ENCODE measurements around the gene CSF3R.
A peak's percentile ranks its signal among the peaks of the same experiment; 100 is the strongest.

Gene CSF3R

DNA sequence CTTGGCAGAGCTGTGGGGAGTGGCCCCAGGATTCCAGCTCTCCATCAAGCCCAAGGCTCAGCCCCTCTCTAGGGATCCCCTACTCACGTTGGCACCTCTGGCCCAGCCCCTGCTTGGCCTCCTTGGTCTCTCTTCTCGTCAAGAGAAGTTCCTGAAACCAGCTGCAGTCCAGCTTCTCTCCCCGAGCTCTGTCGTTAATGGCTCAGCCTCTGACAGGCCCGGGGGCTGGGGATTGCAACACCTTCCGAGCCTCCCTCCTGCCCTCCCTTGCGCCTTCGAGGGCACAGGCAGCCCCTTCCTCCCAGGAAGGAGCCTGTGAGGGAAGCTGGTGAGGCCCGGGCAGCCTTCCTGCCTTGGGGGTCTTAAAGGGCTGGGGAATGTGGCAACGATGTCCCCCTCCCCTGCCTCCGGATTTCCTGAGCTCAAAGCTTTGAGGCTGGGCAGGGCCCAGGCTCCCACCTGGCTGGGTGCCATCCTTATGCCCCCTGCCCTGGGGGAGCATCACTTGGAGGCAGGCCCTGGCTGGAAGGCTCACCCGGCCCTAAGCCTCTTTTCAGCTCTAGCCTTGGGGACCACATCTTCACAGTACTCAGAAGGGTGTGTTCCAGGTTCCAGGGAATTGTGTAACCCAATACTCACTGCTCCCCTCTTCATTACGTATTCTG lies at the start of gene CSF3R:
CSF3R (minus strand) TSS at position 190 of the 665 bp plus-strand sequence. CDS start 3,417 bp downstream, outside the sequence.
- no peak for DNase-seq (ENCODE audit: low spot score)

DNA sequence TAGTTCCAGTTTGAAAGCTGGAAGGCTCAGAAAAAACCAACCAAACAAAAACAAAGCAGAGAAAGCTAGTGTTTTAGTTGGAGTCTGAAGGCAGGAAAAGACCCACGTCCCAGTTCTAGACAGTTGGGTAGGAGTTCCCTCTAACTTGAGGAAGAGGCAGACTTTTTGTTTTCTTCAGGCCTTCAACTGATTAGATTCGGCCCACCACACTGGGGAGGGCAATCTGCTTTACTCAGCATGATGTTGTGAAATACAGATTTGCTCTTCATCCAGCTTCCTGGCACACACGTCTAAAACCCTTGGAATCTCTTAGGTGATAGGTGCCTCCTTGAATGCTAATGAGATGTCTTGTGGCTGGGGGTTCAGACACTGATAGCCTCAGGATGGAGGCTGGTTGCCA lies 49.1 kb upstream of the CSF3R start:
- no peak for DNase-seq (ENCODE audit: low spot score)

DNA sequence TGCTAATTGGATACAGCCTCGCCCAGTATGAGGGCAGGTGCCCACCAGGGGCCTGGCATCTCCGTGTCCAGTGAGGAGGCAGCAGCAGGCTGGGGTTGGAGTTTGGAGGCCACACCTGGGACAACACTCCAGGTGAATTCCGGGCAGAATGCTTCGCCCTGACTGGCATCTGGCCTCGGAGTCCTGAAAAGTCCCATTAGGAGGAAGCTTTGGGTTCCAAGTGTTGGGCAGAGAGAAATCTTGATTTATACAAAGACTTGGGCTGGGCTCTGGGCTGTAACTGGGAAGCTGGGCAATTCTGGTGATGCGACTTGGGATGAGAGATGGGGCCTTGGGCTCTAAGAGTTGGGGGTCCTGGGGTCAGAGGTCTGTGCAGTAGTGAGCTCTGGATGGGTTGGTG lies 48.1 kb upstream of the CSF3R start:
- no peak for DNase-seq (ENCODE audit: low spot score)

DNA sequence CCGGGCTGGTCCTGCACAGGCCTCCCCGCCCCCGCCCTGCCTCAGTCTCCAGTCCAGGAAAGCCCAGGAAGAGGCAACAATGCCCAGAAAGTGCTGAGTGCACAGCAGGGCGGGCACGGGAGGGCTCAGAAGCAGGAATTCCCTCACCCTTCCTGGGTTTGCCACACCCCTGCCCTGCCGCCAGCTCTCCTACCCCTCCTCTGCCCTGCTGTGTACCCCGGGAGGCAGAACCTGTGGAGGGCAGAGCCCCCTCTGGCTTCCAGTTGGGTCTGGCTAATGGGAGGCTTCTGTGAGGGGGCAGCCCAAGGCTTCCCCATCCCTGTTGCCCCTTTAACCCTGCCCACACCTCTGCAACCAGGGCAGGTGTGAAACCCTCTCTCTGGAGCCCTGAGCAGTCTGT lies 47.5 kb upstream of the CSF3R start:
- DNase-seq (ENCODE audit: low spot score), result no peak

DNA sequence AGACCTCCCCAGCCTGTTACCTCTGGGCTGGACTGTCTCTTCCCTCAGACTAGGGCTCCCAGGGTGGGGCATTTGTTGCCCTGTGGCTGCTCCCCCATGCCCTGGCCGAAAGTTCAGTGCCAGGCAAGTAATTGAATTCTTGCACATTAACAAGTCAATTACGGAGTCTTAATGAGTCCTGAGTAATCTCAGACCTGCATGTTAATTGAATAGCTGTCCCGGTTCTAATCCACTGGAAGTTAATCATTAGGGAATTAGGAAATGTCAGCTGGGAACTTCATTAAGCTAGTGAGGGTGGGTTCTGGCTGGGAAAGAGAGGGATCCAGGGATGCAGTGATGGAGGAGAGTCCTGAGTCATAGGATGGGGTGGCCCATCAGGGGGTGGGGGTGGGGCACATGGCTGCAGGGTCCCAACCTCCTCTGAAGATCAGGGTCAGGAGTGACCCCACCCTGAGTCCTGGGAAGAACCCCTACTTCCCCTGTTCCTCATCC lies 47.1 kb upstream of the CSF3R start:
- no peak for DNase-seq (ENCODE audit: low spot score)

DNA sequence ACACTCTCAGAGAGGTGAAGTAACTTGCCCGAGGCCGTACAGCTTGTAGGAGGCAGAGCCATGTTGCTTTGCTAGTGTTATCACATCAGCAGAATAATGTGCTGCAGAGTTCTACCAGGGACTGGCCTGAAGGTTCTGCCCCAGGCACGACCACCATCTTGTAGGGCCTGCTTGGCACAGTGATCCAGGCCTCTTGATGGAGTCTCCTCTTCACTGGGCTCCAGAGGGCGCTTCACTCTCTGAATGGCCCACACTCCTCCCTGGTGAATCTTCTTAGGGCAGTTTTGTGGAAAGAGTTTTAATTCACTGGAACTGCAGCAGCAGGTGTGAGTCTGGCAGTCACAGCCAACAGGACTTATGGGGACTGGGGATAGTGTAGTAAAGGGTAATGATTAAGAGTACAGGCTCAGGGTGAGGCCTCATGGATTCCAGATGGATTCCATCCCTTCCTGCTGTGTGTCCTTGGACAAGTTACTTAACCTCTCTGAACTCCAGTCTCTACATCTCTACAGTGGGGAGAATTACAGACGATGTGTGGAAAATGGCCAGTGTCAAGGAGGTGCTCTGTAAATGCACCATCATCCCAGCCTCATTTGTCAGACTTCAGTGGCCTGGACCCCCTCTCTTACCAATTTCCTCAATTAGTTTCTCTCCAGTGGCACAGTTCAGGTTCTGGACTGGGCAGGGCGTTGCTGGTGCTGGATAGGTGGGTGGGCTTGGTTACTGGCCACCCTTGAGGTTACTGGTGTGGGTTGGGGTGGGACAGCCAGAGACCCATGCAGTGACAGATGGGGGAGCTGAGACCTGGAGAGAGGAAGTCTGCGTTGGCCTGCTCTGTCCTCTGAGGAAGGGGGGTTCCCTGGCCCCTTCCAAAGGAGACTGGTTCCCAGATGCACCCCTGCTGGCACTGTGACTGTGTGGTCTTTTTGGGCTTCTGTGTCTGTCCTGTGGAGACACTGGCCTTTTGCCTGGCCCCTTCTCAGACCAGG lies 45.9 kb upstream of the CSF3R start:
- DNase-seq (ENCODE audit: low spot score), result no peak

DNA sequence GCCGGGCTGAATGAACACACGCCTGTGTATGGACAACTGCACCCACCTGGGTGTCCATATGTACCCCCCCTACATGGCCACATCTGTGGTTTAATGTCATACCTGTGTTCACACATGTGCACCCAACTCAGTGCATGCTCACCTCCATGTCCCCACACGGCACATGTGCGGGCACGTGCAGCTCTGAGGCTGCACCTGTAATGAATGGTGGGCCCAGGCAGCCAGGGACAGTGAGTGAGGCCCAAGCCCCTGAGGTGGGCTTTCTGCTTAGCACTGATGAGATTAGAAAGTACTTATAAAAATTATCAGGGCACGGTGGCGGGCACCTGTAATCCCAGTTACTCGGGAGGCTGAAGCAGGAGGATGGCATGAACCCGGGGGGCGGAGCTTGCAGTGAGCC lies 42.5 kb upstream of the CSF3R start:
- no peak for DNase-seq (ENCODE audit: low spot score)

DNA sequence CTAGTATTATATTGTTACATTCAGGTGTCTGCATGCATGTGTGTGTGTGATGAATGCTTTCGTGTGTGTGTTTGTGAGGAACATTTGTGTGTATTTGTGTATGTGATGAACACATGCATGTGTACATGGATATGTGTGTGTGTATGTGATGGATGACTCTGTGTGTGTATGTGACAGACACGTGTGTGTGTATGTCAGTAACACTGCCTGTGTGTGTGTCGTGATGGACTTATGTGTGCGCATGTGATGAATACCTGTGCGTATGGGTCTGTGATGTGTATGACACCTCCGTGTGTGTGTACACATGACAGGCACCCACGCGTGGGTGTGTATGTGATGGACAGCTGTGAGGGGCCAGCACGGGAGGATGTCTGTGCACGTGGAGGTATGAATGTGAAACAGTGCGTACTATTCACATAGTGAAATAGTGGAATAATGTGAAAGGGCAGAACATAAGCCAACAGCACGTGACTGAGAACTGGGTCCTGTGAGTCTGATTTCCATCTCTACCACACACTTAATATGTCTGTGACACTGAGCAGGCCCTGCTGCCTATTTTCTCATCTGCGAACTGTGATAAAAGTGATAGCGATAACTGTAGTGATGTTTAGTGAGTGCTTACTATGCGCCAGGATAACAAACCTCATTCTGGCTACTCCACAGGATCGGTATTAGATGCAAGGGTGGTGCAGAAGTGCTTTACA lies 41.8 kb upstream of the CSF3R start:
- DNase-seq (ENCODE audit: low spot score), result no peak

DNA sequence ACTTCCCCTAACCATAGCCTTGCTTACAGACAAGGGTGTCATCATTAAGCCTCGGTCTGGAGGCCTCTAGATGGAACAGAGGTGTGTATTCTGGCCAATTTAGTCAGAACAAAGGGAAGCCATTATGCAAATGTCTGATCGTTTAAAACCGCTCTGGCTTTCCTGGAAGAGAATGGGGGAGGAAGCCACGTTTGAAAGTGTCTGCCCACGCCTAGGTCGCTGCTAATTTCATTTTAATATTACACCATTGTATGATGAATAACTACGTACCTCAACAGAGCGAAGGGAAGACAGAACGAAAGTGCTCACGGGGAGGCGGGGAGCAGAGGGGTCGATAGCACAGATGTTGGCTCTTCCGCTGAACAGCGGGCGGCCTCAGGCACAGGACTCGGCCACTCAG lies 41.1 kb upstream of the CSF3R start:
- DNase-seq (ENCODE audit: low spot score), result no peak

DNA sequence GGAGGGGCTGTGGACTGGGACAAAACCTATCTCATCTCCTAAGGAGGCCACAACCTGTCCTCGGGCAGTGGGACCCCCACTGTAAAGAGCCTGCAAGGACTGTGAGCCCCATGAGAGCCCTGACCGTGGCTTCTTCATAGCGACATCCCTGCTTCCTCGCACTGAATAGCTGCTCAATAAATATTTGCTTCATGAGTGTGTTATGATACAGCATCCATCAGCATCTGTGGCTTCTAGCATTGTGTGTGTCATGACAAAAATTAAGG lies 40.5 kb upstream of the CSF3R start:
- DNase-seq (ENCODE audit: low spot score), result no peak

DNA sequence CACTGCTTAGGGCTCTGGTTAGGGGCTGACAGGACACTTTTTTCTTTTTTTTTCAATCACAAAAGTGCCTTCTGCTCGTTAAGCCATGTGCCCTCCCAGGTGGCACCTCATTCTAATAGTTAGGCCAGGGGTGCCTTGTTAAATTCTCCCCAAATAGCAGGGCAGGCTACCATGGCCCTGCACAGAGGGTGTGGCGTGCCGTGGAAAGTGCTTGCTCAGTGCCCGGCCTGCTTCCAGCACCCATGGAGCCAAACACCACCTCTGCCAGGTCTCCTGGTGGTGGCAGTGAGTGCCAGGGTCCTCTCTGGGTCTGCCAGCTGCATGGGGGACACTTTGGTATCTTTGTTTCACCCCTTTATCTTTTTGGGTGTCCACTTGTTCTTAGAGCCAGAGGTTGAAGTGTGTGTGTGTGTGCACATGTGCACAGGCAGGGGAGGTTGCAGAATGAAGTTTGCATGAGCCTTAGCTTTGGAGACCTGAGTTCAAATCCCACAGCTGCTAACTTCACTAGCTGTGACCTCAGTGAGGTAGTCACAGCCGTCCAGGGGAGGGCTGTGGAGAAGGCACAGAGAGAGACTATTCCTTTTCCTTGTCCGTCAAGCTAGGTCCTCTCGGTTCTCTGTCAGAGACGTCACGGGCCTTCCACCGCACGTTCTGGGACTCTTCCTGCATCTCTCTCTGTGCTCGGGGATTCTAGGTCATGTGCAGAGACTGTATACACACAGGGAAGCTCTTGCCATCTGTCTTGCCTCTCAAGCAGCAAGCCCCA lies 39.9 kb upstream of the CSF3R start:
- DNase-seq (ENCODE audit: low spot score), result no peak

DNA sequence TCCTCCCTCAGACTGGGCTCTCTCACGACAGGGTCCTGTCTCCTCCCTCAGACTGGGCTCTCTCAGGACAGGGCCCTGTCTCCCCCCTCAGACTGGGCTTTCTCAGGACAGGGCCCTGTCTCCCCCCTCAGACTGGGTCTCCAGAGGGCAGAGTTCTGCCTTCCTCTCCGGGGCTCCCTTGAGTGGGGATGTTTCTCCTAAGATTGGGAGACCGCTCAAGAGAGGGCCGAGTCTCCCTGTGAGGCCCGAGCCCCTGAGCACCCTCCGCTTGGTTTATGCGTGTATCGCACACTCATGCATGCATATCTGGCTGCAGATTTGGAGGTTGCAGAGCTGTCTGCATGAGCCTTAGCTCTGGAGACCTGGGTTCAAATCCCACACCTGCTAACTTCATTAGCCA lies 39.3 kb upstream of the CSF3R start:
- DNase-seq (ENCODE audit: low spot score), result no peak

DNA sequence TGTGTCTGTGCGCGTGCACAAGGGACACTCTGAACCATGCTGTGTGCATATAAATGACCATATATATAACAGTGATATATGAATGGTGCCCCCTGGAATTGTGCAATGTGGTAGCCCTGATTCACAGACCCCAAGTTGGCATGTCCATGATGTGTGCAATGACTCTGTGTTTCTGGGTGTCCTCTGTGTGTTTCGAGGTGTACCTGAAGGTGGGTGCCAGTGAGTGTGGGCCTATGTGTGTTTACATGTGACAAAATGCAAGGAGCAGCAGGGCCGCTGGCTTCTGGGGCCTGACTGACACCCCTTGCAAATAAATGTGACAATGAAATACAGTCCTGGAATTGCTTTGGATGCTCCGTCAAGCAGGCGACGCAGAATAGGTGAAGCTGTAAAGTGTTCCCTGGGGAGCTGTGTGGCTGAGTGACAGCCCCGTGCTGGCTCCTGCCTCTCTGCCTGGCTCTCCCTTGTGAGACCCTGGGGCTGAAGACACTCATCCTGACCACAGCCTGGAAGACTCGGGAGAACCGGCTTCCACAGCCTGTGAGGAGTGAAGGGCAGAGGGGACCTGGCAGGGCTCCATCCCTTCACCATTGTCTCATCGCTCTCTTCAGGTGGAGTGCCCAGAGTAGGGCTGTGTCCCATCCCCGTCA lies 38.2 kb upstream of the CSF3R start:
- no peak for DNase-seq (ENCODE audit: low spot score)

DNA sequence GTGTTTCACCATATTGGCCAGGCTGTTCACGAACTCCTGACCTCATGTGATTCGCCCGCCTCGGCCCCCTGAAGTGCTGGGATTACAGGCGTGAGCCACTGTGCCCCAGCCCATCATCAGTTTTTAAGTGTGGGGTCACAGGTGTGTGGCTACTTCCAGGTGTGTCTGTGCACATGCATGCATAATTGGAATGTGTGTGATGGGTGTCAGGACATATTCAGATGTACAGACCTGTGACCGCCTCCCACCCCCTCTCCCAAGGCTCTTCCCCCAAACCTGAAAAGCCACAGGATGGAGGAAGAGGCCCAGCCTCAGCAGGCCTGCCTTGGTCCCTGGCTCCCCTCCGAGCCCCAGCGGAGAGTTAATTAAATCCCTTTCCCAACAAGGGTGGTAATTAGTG lies 37.3 kb upstream of the CSF3R start:
- no peak for DNase-seq (ENCODE audit: low spot score)

DNA sequence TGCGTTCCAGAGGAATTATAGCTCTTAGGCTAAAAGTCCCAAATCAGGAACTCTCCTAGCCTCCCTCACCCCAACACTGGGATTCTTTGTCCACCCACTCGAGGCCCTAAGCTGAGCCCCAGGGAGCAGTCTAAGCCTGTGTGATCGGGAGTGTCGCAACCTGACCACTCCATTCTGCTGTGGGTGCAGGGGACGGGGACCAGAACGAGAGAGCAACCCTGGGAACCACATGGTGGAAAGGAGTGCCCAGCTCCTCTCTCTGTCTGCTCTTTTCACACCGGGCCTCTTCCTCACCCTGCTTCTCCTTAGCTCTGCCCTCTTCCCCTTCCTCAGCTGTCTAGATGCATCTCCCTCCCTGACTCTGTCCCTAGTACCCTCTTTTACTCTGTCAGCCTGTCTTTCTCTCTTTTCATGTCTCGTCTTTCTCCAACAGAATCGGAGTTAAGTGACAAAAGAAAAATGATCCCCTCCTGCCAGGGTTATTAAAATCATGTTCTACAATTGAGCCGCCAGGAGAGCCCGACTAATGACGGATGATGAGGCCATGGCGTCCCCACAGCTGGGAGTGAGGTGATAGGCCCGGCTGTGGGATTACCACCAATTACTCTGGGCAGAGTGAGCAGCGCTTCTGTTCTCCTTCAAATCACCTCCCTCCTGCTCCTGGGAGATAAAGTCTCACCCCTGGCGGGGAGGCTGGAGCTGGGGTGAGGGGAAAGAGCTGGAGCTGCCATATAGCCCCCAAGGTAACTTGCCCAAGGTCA lies 34.5 kb upstream of the CSF3R start:
- DNase-seq (ENCODE audit: low spot score), result peak; percentile 49

DNA sequence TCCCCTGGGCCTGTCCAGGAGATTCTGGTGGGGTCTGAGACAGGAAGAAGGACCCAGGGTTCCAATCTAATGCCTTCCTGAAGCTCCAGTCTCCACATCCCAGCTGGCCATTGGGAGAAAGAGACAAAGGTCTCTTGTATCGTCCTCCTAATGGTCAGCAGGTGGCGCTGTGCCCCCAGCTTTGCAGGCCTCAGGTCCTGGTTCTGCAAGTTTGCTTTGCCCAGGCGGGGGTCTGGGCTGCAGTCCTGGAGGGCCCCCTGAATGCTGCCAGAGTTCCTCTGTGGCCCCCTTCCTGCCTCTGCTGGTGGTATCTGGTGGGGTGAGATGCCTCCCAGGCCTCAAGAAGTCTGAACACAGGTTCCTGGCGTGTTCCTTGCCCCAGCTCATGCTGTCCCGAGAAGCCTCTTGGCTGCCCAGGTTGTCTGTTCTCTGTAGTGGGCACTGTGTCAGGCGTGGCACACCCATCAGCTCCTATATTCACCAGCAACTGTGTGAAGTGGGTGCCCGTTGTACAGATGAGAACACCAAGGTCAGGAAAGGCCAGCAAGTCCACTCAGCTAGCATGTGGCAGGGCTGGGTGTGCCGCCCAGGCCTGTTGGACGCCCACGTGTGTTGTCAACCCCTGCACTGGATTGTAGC lies 33.8 kb upstream of the CSF3R start:
- DNase-seq (ENCODE audit: low spot score), result peak; percentile 84

DNA sequence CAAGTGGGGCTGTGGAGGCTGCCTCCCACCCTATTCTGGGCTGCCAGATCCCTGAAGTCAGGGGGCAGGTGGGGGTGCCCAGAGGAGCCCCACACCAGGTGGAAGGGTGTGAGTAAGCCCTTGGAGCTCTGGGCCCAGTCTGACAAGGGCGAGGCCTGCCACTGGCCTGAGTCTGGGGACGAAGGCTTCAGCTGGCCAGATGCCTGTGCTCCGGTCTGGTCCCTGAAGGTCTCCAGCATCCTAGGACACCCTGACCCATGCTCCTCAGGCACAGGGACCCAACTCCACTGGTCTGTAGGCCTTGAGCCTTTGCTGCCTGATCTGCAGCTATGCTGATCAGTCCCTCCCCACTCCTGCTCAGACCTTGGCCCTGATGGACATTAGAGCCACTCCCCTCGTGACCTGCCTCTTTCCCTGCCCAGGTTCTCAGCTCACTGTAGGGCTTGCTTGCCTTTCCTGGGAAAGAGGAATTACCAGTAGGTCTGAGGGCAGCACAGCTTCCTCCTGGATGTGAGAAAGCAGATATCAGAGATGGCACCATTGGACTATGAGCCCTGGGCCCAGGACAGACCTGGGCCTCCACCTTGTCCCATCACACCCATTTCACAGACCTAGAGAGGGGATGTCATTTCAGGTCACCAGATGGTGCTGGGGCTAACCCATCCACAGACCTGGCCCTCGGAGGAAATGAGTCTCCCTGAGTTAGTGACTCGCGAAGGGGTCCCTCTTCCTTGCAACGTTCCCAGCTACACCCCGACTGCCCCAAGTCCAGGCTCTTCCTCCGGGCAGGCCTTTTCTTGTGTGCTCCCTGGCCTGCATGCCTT lies 32.8 kb upstream of the CSF3R start:
- no peak for DNase-seq (ENCODE audit: low spot score)

DNA sequence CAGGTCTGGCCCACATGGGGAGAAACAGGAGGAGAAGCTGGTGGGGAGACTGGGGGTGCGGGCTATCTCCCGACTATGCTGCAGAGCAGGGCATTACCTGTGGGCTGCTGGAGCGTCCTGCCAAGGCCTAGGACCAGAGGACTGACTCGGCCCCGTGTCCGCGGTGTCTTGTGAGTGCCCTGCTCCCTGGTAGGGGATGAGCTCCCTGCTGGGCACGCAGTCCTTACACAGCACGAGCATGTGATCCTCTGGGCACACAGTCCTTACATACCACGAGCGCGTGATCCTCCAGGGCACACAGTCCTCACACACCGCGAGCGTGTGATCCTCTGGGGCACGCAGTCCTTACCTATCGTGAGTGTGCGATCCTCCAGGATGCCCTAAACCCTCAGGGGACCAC lies 31.8 kb upstream of the CSF3R start:
- no peak for DNase-seq (ENCODE audit: low spot score)

DNA sequence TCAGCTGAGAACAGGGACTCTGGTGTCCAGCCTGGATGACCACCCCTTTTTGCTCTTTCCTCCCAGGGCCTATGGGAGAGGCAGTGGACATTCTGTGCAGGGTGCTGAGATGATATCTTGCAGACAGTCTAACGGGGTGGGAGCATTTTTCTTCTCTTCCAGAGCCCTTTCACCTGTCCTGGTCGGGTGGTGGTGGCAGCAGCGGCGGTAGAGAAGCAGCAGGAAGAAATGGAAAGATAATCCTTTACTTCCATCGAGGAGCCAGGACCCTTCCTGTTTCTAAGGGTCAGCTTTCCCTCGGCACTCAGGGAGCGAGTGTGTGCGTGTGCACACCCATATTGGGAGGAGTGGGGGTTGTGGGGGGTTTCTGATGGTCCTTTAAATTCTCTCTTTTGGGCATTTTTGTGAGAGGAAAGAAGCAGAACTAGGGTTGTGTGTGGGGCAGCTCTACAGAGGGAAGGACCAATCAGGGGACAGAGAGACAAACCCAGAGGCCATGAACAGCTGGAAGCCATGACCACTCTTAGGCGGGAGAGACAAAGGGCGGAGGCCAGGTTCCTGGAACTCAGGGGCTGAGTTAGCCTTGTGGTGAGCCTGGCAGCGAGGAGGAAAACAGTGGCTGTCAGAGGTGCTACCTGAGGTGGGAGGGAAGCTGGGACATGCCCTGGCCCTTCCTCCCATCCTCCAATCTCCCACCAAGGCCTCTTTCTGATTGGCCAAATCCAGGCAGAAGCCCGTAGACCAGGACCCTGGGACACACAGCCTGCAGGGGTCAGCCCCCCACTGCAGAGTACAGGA lies 31.2 kb upstream of the CSF3R start:
- DNase-seq (ENCODE audit: low spot score), result no peak

Data from GM03348 (cell line).